Lower leg skin (tissue), 3 donors: ENCODE data around the gene ATAD3C.
"Not testable (repeated sequence)": the region's sequence is repeated elsewhere in the genome, so short reads cannot be mapped to it uniquely, and the experiment has no call there.

ENCODE experiments used
- CTCF ChIP-seq, 3 donors: fragments of 450-650 bp; IDR thresholded peaks; one replicate each; pipeline ENCODE4 v1.5.1; 2016; ENCODE audit warnings: antibody characterized with exemption in 3 of 3, mild to moderate bottlenecking in 3 of 3, moderate library complexity in 2 of 3
- POLR2A ChIP-seq, 2 donors: fragments of 450-650 bp; IDR thresholded peaks; one replicate each; pipeline ENCODE4 v1.6.1; 2016 to 2017; ENCODE audit warnings: antibody characterized with exemption in 2 of 2, mild to moderate bottlenecking in 1 of 2, moderate library complexity in 1 of 2

GRCh38 chr1:1456683-1457255 lies 7.3 kb downstream of the ATAD3C start:
- not testable (repeated sequence) for TF ChIP-seq CTCF, POLR2A (IDR thresholded peaks at IDR 0.05)
